Breast epithelium (tissue), 3 donors: ENCODE results near the gene TMEM267.

Experiments
- POLR2A ChIP-seq: fragments of 450-650 bp; IDR thresholded peaks from one replicate; pipeline ENCODE4 v1.6.1; 2016; ENCODE audit warnings: antibody characterized with exemption, mild to moderate bottlenecking, moderate library complexity
- TF ChIP-seq, protein P1 (sequence below), 3 donors: fragments of 450-650 bp; IDR thresholded peaks; one replicate each; pipeline ENCODE4 v1.5.1; 2016 to 2017; ENCODE audit warnings: antibody characterized with exemption in 3 of 3, mild to moderate bottlenecking in 3 of 3, moderate library complexity in 3 of 3

DNA sequence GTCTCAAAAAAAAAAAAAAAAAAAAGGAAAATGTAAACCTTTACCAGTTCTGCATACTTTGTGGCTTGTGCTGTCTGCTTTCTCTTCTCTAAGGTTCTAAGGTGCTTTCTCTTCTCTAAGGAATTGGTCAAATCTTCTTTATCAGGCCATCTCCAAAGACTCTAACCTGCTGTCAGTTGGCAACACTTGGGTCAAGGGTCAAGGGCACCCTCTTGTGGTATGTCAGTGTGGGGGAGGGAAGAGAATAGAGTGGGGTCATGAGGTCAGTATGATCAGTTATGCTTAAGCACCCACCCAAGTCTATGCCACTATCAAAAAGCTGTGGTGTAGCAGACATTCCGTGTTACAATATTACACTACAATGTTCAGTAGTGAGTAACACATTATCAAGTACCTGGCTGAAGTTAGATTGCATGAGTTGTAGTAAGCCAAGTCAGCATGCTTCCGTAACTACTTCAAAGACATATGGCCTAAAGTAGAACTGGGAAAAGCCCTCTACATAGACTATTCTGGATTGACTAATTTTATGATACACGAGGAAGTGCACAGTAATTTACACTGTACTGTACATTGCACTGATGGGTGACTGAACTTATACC is 46.5 kb downstream of the TMEM267 start:
- TF ChIP-seq, protein P1, sequence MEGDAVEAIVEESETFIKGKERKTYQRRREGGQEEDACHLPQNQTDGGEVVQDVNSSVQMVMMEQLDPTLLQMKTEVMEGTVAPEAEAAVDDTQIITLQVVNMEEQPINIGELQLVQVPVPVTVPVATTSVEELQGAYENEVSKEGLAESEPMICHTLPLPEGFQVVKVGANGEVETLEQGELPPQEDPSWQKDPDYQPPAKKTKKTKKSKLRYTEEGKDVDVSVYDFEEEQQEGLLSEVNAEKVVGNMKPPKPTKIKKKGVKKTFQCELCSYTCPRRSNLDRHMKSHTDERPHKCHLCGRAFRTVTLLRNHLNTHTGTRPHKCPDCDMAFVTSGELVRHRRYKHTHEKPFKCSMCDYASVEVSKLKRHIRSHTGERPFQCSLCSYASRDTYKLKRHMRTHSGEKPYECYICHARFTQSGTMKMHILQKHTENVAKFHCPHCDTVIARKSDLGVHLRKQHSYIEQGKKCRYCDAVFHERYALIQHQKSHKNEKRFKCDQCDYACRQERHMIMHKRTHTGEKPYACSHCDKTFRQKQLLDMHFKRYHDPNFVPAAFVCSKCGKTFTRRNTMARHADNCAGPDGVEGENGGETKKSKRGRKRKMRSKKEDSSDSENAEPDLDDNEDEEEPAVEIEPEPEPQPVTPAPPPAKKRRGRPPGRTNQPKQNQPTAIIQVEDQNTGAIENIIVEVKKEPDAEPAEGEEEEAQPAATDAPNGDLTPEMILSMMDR (IDR thresholded peaks at IDR 0.05): no peak
- TF ChIP-seq POLR2A: no peak
